CD4-positive, alpha-beta T cell treated with Interleukin-10 for 1 hour (primary cell): ENCODE results near the gene PIGR.

ENCODE experiments used
- DNase-seq: peaks from one replicate; pipeline ENCODE4 v3.0.0-alpha.2; 2020

PIGR gene

GRCh38 chr1:206946261-206946660 is at the start of gene PIGR:
TSS of gene PIGR (minus strand) at chr1:206946466. CDS start at chr1:206940531, 5,935 bp downstream.
- DNase-seq = no peak

- no peak for DNase-seq
Measured at GRCh38 chr1:206992790-206993189, 46.5 kb upstream of the PIGR start.

- DNase-seq = no peak
Measured at GRCh38 chr1:206987873-206988272, 41.6 kb upstream of the PIGR start.

GRCh38 chr1:206986885-206987284 is 40.6 kb upstream of the PIGR start:
- DNase-seq = no peak

- no peak for DNase-seq
Measured at GRCh38 chr1:206986402-206986801, 40.1 kb upstream of the PIGR start.

GRCh38 chr1:206985162-206985749 is 39.0 kb upstream of the PIGR start:
- no peak for DNase-seq

- DNase-seq = peak; percentile 69
Measured at GRCh38 chr1:206982216-206982615, 36.0 kb upstream of the PIGR start.

GRCh38 chr1:206979379-206980043 is 33.2 kb upstream of the PIGR start:
- DNase-seq = no peak

GRCh38 chr1:206978259-206978658 is 32.0 kb upstream of the PIGR start:
- no peak for DNase-seq

- no peak for DNase-seq
Measured at GRCh38 chr1:206975306-206975705, 29.0 kb upstream of the PIGR start.

- DNase-seq = no peak
Measured at GRCh38 chr1:206974140-206974539, 27.9 kb upstream of the PIGR start.

GRCh38 chr1:206972728-206973127 is 26.5 kb upstream of the PIGR start:
- no peak for DNase-seq

GRCh38 chr1:206971029-206971655 is 24.9 kb upstream of the PIGR start:
- no peak for DNase-seq

- DNase-seq = no peak
Measured at GRCh38 chr1:206970446-206970845, 24.2 kb upstream of the PIGR start, which contains the start of gene FCAMR. TSS of gene FCAMR (minus strand) at chr1:206970460. CDS start at chr1:206970125, 335 bp downstream.

- no peak for DNase-seq
Measured at GRCh38 chr1:206969090-206969489, 22.8 kb upstream of the PIGR start.

- DNase-seq = peak; percentile 13
Measured at GRCh38 chr1:206967096-206967849, 21.0 kb upstream of the PIGR start.

GRCh38 chr1:206965781-206966180 is 19.5 kb upstream of the PIGR start:
- DNase-seq = no peak

- no peak for DNase-seq
Measured at GRCh38 chr1:206963740-206964139, 17.5 kb upstream of the PIGR start.

- DNase-seq = no peak
Measured at GRCh38 chr1:206963119-206963712, 16.9 kb upstream of the PIGR start.

GRCh38 chr1:206962272-206962671 is 16.0 kb upstream of the PIGR start:
- peak; percentile 3 for DNase-seq

GRCh38 chr1:206961668-206962067 is 15.4 kb upstream of the PIGR start:
- no peak for DNase-seq

GRCh38 chr1:206960676-206961386 is 14.6 kb upstream of the PIGR start:
- no peak for DNase-seq
